HEK293T (cell line): ENCODE measurements around the gene MAD1L1.

ENCODE experiments used
- FOXM1 ChIP-seq: fragments of 450-650 bp; IDR thresholded peaks from 2 replicates; pipeline ENCODE4 v1.6.1; 2017; ENCODE audit warnings: mild to moderate bottlenecking, borderline replicate concordance
- SP1 ChIP-seq: fragments of 450-650 bp; IDR thresholded peaks from 2 replicates; pipeline ENCODE4 v1.6.1; 2017
- SUZ12 ChIP-seq: fragments of 450-650 bp; IDR thresholded peaks from 2 replicates; pipeline ENCODE4 v1.6.1; 2016; ENCODE audit warnings: mild to moderate bottlenecking
- TF ChIP-seq, protein P1 (sequence below): fragments of 450-650 bp; IDR thresholded peaks from 2 replicates; pipeline ENCODE4 v1.6.1; 2016

DNA sequence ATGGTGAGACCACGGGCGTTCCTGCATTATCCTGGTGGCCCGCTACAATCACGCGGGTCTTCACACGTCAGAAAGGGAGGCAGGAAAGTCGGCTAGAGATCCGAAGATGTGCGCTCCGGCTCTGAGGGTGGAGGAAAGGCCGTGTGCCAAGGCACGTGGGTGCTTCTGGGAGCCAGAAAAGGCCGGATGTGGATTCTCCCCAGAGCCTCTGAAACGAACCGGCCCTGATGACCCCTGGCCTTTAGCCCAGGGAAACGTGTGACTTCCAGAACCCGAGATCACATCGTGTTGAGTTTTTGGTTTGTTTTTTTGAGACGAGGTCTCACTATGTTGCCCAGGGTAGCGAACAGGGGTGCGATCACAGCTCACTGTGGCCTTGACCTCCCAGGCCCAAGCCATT, 318.4 kb downstream of the MAD1L1 start:
- no peak for TF ChIP-seq SP1
- TF ChIP-seq, protein P1, sequence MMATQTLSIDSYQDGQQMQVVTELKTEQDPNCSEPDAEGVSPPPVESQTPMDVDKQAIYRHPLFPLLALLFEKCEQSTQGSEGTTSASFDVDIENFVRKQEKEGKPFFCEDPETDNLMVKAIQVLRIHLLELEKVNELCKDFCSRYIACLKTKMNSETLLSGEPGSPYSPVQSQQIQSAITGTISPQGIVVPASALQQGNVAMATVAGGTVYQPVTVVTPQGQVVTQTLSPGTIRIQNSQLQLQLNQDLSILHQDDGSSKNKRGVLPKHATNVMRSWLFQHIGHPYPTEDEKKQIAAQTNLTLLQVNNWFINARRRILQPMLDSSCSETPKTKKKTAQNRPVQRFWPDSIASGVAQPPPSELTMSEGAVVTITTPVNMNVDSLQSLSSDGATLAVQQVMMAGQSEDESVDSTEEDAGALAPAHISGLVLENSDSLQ, result no peak
- no peak for TF ChIP-seq SUZ12
- TF ChIP-seq FOXM1, result no peak
